ENCODE results near the gene SUMF2. TPM values are rescaled to one million over a fixed set of nuclear protein-coding genes. Genes with fewer than 3 reads are reported as not detected.

Gene SUMF2
- total and polyA plus RNA-seq, 2 of the 4 experiments (the other 2 are of a cell fraction), result 86.2 to 97.3 TPM

- Histone ChIP-seq H3K27ac (ENCODE audit: insufficient read depth, low read length) (peak overlapping the region; percentile 92), H3K4me1 (ENCODE audit: control insufficient read depth, insufficient read depth, low read length) (peaks cover 10% of the 10 kb centered on the region), H2BK5ac (ENCODE audit: low read depth, low read length, poor library complexity, severe bottlenecking) (peak overlapping the region; percentile 78), H3K9me3 (ENCODE audit: control insufficient read depth, insufficient read depth, low read length) (no peaks in the 10 kb centered on the region), H3K4me2 (ENCODE audit: low read depth, low read length) (peak overlapping the region; percentile 82), H3K18ac (ENCODE audit: low read depth, low read length) (peak overlapping the region; percentile 56), H2BK20ac (ENCODE audit: low read depth, low read length) (no peak overlapping the region), H3K36me3 (ENCODE audit: control insufficient read depth, insufficient read depth, low read length) (peaks cover 10% of the 10 kb centered on the region), H3K27me3 (ENCODE audit: control insufficient read depth, insufficient read depth, low read length) (no peaks in the 10 kb centered on the region), H3K14ac (replicated peaks; ENCODE audit: low read depth, low read length) (peak overlapping the region; percentile 95), H3K23ac (ENCODE audit: low read depth, low read length) (peak overlapping the region; percentile 88), H4K8ac (ENCODE audit: low read depth in 2 of 2, low read length in 2 of 2) (peak overlapping the region; percentile 97 to 98), H2AK9ac (replicated peaks; ENCODE audit: low read depth, low read length, poor library complexity) (peak overlapping the region; percentile 13), H3K9me1 (ENCODE audit: insufficient read depth, low read length) (peaks cover 6% of the 10 kb centered on the region; the same call in 1 of the 2 replicates), H3K9ac (ENCODE audit: low read depth, low read length) (peak overlapping the region; percentile 94), H2BK120ac (ENCODE audit: low read depth, low read length) (peak overlapping the region; percentile 45; the same call in 1 of the 2 replicates), H4K5ac (ENCODE audit: low read depth, low read length) (peak overlapping the region; percentile 83), H3K56ac (ENCODE audit: extremely low read depth, insufficient read depth, low read length) (peak overlapping the region; percentile 86), H3K4me3 (ENCODE audit: insufficient read depth, low read depth, low read length) (peak overlapping the region; percentile 75), H2AK5ac (ENCODE audit: low read depth, low read length) (peak overlapping the region; percentile 97), H4K91ac (ENCODE audit: insufficient read depth, low read depth, low read length) (peak overlapping the region; percentile 87), H2BK15ac (ENCODE audit: low read depth, low read length) (no peak overlapping the region; the same call in 2 of the 3 replicates), H2AFZ (replicated peaks; ENCODE audit: low read length, poor library complexity) (peak overlapping the region; percentile 89), H4K20me1 (ENCODE audit: insufficient read depth, low read length) (no peaks in the 10 kb centered on the region), H3K4ac (ENCODE audit: low read depth, low read length) (peak overlapping the region; percentile 93), H3K79me1 (ENCODE audit: low read depth in 1 of 2, low read length in 2 of 2) (peaks cover 24 to 47% of the 10 kb centered on the region in 2 experiments)
- DNase-seq (no peak), ATAC-seq (ENCODE audit: low read depth) (no peak; the same call in 1 of the 2 replicates)
- intact Hi-C loops (cut with micrococcal nuclease) (loop anchor here (1.0 to 5.0 kb wide), 3 partner anchors 11 to 44 kb away; no protein-coding TSS in a partner anchor), dilution Hi-C loops (cut with HindIII; ENCODE audit: low sequenced_read_pairs, unreplicated experiment) (no loop called here), in situ Hi-C loops (cut with MboI; ENCODE audit: low sequenced_read_pairs) (no loop called here)
- CTCF ChIA-PET, result interaction anchor here (0.6 to 1.4 kb wide), 2 partner anchors 14 to 428 kb away, joined by 3 read pairs; no protein-coding TSS in a partner anchor
- 0% methylated on average over 1 of the region's 9 CpGs; no CpG with 5 or more reads in 1 of the 2 experiments for WGBS, 2 experiments (ENCODE audit: extremely low coverage in 2 of 2, insufficient read length in 1 of 2)
- POLR2A ChIA-PET (ENCODE audit: unreplicated experiment), result interaction anchor here (1.3 to 1.4 kb wide), 2 partner anchors 11 to 14 kb away, joined by 6 to 7 read pairs; partner anchors contain the start of gene SUMF2
- TSS peak; percentile 76 for BruUV-seq (replicated peaks)
- TF ChIP-seq CEBPB (IDR thresholded peaks at IDR 0.05; ENCODE audit: low read depth, low read length) (no peak), RCOR1 (IDR thresholded peaks at IDR 0.05; ENCODE audit: insufficient replicate concordance, low read length) (no peak), POLR2A (IDR thresholded peaks at IDR 0.05; ENCODE audit: low read depth, low read length) (no peak), RAD21 (IDR thresholded peaks at IDR 0.05; ENCODE audit: low read length) (no peak), USF2 (IDR thresholded peaks at IDR 0.05; ENCODE audit: low read depth, low read length) (no peak), SMC3 (IDR thresholded peaks at IDR 0.05; ENCODE audit: low read depth, low read length) (no peak), MAZ (IDR thresholded peaks at IDR 0.05; ENCODE audit: borderline replicate concordance, low read depth, low read length) (no peak), NFE2L2 (IDR thresholded peaks at IDR 0.05; ENCODE audit: low read depth, low read length) (no peak), MXI1 (IDR thresholded peaks at IDR 0.05; ENCODE audit: borderline replicate concordance, low read depth, low read length) (no peak), FOS (IDR thresholded peaks at IDR 0.05; ENCODE audit: low read depth, low read length) (no peak), ELK1 (IDR thresholded peaks at IDR 0.05; ENCODE audit: borderline replicate concordance, low read depth, low read length) (no peak), RFX5 (IDR thresholded peaks at IDR 0.05; ENCODE audit: low read depth, low read length) (no peak), CTCF (conservative IDR thresholded peaks at IDR 0.05; ENCODE audit: low read depth, low read length) (no peak)
Measured at GRCh38 chr7:56051053-56051338, 13.1 kb upstream of the SUMF2 start.
